Natural killer cell (primary cell): ENCODE measurements around the gene ZNF205. TPM values are rescaled to one million over a fixed set of nuclear protein-coding genes. Genes with fewer than 3 reads are reported as not detected.
A peak's percentile ranks its signal among the peaks of the same experiment; 100 is the strongest.
"Not testable (repeated sequence)": the region's sequence is repeated elsewhere in the genome, so short reads cannot be mapped to it uniquely, and the experiment has no call there.

ENCODE experiments used
- ATAC-seq, 3 donors: fragments of 150-1000 bp in 2 of 3; fragments of 200-7000 bp in 1 of 3; cut with Tn5 transposase; 1 replicate in 1 of 3; 2 replicates in 2 of 3; pipeline ENCODE4 v1.10.0; 2021; ENCODE audit warnings: mild to moderate bottlenecking in 2 of 3, moderate library complexity in 2 of 3
- DNase-seq, 2 donors: peaks; one replicate each; pipeline versions ENCODE4 v3.0.0 to v3.0.0-alpha.2; 2013 to 2021; ENCODE audit warnings: mixed read lengths in 1 of 2
- H3K27ac ChIP-seq: one replicate; pipeline ENCODE4 v1.5.1; 2013; ENCODE audit warnings: mild to moderate bottlenecking, low read length
- H3K27me3 ChIP-seq: one replicate; pipeline ENCODE4 v1.6.1; 2013; ENCODE audit warnings: low read length; ENCODE audit not compliant: control insufficient read depth, insufficient read depth
- H3K36me3 ChIP-seq: one replicate; pipeline ENCODE4 v1.6.1; 2013; ENCODE audit warnings: low read length; ENCODE audit not compliant: control insufficient read depth, insufficient read depth
- H3K4me1 ChIP-seq: one replicate; pipeline ENCODE4 v1.6.1; 2013; ENCODE audit warnings: low read length; ENCODE audit not compliant: control insufficient read depth, insufficient read depth
- H3K4me3 ChIP-seq: one replicate; pipeline ENCODE4 v1.5.1; 2013; ENCODE audit warnings: low read length
- H3K9me3 ChIP-seq: one replicate; pipeline ENCODE4 v1.6.1; 2013; ENCODE audit warnings: low read length; ENCODE audit not compliant: control insufficient read depth, insufficient read depth
- H3K27ac Mint-ChIP-seq, 2 donors: one replicate each; pipeline ENCODE4 v1.8.0; 2022; ENCODE audit warnings: mild to moderate bottlenecking in 2 of 2, mixed read lengths in 2 of 2, moderate library complexity in 1 of 2
- H3K27me3 Mint-ChIP-seq, 2 donors: one replicate each; pipeline ENCODE4 v1.8.0; 2022; ENCODE audit warnings: low read depth in 2 of 2, mixed read lengths in 2 of 2
- H3K36me3 Mint-ChIP-seq: one replicate; pipeline ENCODE4 v1.8.0; 2022; ENCODE audit warnings: mixed read lengths
- H3K4me1 Mint-ChIP-seq, 2 donors: one replicate each; pipeline ENCODE4 v1.8.0; 2022; ENCODE audit warnings: mixed read lengths in 2 of 2
- H3K4me3 Mint-ChIP-seq: one replicate; pipeline ENCODE4 v1.8.0; 2022; ENCODE audit warnings: mild to moderate bottlenecking, moderate library complexity, mixed read lengths
- H3K9me3 Mint-ChIP-seq, 2 donors: one replicate each; pipeline ENCODE4 v1.8.0; 2022; ENCODE audit warnings: mixed read lengths in 2 of 2
- CTCF ChIP-seq: fragments of 200-600 bp; IDR thresholded peaks from one replicate; pipeline ENCODE4 v1.8.0; 2022; ENCODE audit warnings: antibody characterized with exemption
- WGBS: methylation state at CpG from one replicate; pipeline ENCODE4 v1.1.7; 2013; ENCODE audit warnings: missing lambda C conversion rate; ENCODE audit not compliant: insufficient coverage; 5-methylcytosine and 5-hydroxymethylcytosine counted together
- intact Hi-C: fragments of 100-400 bp; cut with micrococcal nuclease; formaldehyde crosslinking; loops from one replicate; pipeline ENCODE4 v1.14.2; 2022
- total RNA-seq, 4 donors: library from RNA; stranded (reverse); fragments of 120-200 nt in 1 of 4; gene quantifications; one replicate each; pipeline versions ENCODE4 v1.2.3 to v1.2.4, GENCODE V29; 2013 to 2022

Gene ZNF205
- total RNA-seq, 3 donors from 2014 or later (not counting 1 experiment from before 2014, with no cell fraction given), result 0.16 TPM; not detected in 2

- intact Hi-C loops, result no loop called here
- Mint-ChIP-seq H3K27me3 (no peaks in the 10 kb centered on the region), H3K9me3 (no peaks in the 10 kb centered on the region), H3K4me1 (peaks cover 86 to 91% of the 10 kb centered on the region in 2 donors), H3K27ac (peak overlapping the region; percentile 91 to 97), H3K36me3 (peaks cover 2% of the 10 kb centered on the region), H3K4me3 (peak overlapping the region; percentile 74)
- Histone ChIP-seq H3K9me3 (peaks cover 4% of the 10 kb centered on the region), H3K36me3 (peaks cover 5% of the 10 kb centered on the region), H3K27me3 (no peaks in the 10 kb centered on the region), H3K4me1 (peaks cover 99% of the 10 kb centered on the region), H3K4me3 (no peak overlapping the region), H3K27ac (peak overlapping the region; percentile 63)
- ATAC-seq (no peak), DNase-seq (no peak)
- no peak for TF ChIP-seq CTCF
- WGBS, result 73% methylated on average over 7 of the region's 7 CpGs
Measured at GRCh38 chr16:3073448-3073847, 38.9 kb upstream of the ZNF205 start.

GRCh38 chr16:3074860-3075522 is 37.4 kb upstream of the ZNF205 start:
- no peak for TF ChIP-seq CTCF
- Histone ChIP-seq H3K9me3 (peaks cover 5% of the 10 kb centered on the region), H3K27me3 (no peaks in the 10 kb centered on the region), H3K4me1 (peaks cover 86% of the 10 kb centered on the region), H3K27ac (peak overlapping the region; percentile 86), H3K36me3 (no peaks in the 10 kb centered on the region), H3K4me3 (peak overlapping the region; percentile 6)
- WGBS, result 1% methylated on average over 8 of the region's 9 CpGs
- peaks cover 6% of the 10 kb centered on the region for H3K36me3 Mint-ChIP-seq
- no peaks in the 10 kb centered on the region for H3K27me3 Mint-ChIP-seq
- peak overlapping the region; percentile 91 to 97 for H3K27ac Mint-ChIP-seq
- ATAC-seq (peak; percentile 75 to 92 (median 86)), DNase-seq (peak; percentile 74 to 93)
- intact Hi-C loops, result loop anchor here (5.0 kb wide), 1 partner anchor 77 kb away; no protein-coding TSS in a partner anchor
- H3K4me1 Mint-ChIP-seq, result peaks cover 85 to 90% of the 10 kb centered on the region in 2 donors
- H3K4me3 Mint-ChIP-seq, result peak overlapping the region; percentile 74
- H3K9me3 Mint-ChIP-seq, result no peaks in the 10 kb centered on the region

GRCh38 chr16:3075523-3075915 is 36.9 kb upstream of the ZNF205 start:
- 48% methylated on average over 10 of the region's 10 CpGs for WGBS
- peak in 2 of 3 donors; percentile 5 to 19 for ATAC-seq
- H3K27ac ChIP-seq, result peak overlapping the region; percentile 86
- intact Hi-C loops, result loop anchor here (5.0 kb wide), 1 partner anchor 77 kb away; no protein-coding TSS in a partner anchor
- no peaks in the 10 kb centered on the region for H3K36me3 ChIP-seq
- peaks cover 6% of the 10 kb centered on the region for H3K36me3 Mint-ChIP-seq
- no peak for TF ChIP-seq CTCF
- H3K27me3 ChIP-seq, result no peaks in the 10 kb centered on the region
- H3K9me3 ChIP-seq, result peaks cover 6% of the 10 kb centered on the region
- H3K9me3 Mint-ChIP-seq, result no peaks in the 10 kb centered on the region
- peak overlapping the region; percentile 6 for H3K4me3 ChIP-seq
- peak in 1 of 2 donors; percentile 61 for DNase-seq
- H3K4me1 ChIP-seq, result peaks cover 84% of the 10 kb centered on the region
- H3K4me1 Mint-ChIP-seq, result peaks cover 82 to 86% of the 10 kb centered on the region in 2 donors
- H3K27ac Mint-ChIP-seq, result peak overlapping the region; percentile 91 to 97
- H3K4me3 Mint-ChIP-seq, result peak overlapping the region; percentile 74
- H3K27me3 Mint-ChIP-seq, result no peaks in the 10 kb centered on the region

GRCh38 chr16:3075946-3076345 is 36.4 kb upstream of the ZNF205 start:
- not testable (repeated sequence) for H3K27me3 ChIP-seq, H3K9me3 Mint-ChIP-seq, H3K9me3 ChIP-seq, H3K27me3 Mint-ChIP-seq, DNase-seq, ATAC-seq, H3K36me3 ChIP-seq, H3K36me3 Mint-ChIP-seq, H3K4me3 ChIP-seq
- Histone ChIP-seq H3K4me1 (peaks cover 80% of the 10 kb centered on the region), H3K27ac (peak overlapping the region; percentile 86)
- H3K4me3 Mint-ChIP-seq, result peak overlapping the region; percentile 74
- peaks cover 83 to 86% of the 10 kb centered on the region in 2 donors for H3K4me1 Mint-ChIP-seq
- intact Hi-C loops, result loop anchor here (5.0 kb wide), 1 partner anchor 76 kb away; no protein-coding TSS in a partner anchor
- H3K27ac Mint-ChIP-seq, result peak overlapping the region; percentile 91 to 97
- WGBS, result 70% methylated on average over 6 of the region's 6 CpGs
